ENCODE results near the gene MCM10.

Gene MCM10

DNA sequence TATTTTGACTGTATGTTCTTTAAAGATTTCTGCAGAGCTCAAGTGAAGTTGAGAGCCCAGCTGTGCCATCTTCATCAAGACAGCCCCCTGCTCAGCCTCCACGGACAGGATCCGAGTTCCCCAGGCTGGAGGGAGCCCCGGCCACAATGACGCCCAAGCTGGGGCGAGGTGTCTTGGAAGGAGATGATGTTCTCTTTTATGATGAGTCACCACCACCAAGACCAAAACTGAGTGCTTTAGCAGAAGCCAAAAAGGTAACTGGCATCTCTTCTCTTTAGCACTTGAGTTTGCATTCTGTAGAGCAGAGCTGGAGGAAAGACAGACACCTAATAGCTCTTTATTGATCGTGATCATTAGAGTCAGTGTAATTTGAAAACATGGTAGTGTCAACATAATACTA, 33.7 kb downstream of the MCM10 start:
- H3K9me3 ChIP-seq (ENCODE audit: insufficient read depth, low read length), result no peaks in the 10 kb centered on the region
- no peaks in the 10 kb centered on the region for H3K27me3 ChIP-seq (ENCODE audit: insufficient read depth, insufficient read length)
- H3K9ac ChIP-seq (ENCODE audit: insufficient read length, low read depth), result no peak overlapping the region
- no peaks in the 10 kb centered on the region for H3K4me1 ChIP-seq (ENCODE audit: insufficient read depth, insufficient read length)
- no peak for TF ChIP-seq SUZ12 (IDR thresholded peaks at IDR 0.05; ENCODE audit: extremely low read depth, insufficient read depth, insufficient read length)
- peaks cover 87% of the 10 kb centered on the region for H3K36me3 ChIP-seq (ENCODE audit: insufficient read depth, insufficient read length, low read length)
- DNase-seq (ENCODE audit: low read depth, low spot score), result no peak
- H3K4me3 ChIP-seq (ENCODE audit: insufficient read length, low read depth), result no peak overlapping the region

DNA sequence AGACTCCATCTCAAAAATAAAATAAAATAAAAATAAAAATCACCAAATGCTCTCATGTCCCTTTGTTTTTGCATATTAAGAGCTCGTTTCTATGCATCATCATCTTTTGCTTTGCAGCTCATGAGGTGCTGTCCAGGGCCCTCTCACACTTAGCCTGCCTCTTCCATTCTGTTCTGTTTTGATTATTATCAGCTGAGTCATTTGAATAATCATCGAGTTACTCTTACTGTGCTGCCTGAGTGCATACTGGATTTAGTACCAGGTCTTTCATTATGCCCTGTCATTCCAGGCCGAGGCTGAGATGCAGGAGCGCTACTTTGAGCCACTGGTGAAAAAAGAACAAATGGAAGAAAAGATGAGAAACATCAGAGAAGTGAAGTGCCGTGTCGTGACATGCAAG, 39.8 kb downstream of the MCM10 start:
- TF ChIP-seq ZNF274 (IDR thresholded peaks at IDR 0.05; ENCODE audit: low read depth, low read length) (no peak), YY1 (IDR thresholded peaks at IDR 0.05; ENCODE audit: insufficient read depth, insufficient read length) (no peak), SUZ12 (IDR thresholded peaks at IDR 0.05; ENCODE audit: extremely low read depth, insufficient read depth, insufficient read length) (no peak)
- Histone ChIP-seq H3K9ac (ENCODE audit: insufficient read length, low read depth) (no peak overlapping the region), H3K36me3 (ENCODE audit: insufficient read depth, insufficient read length, low read length) (peaks cover 83% of the 10 kb centered on the region), H3K9me3 (ENCODE audit: insufficient read depth, low read length) (no peaks in the 10 kb centered on the region), H3K27me3 (ENCODE audit: insufficient read depth, insufficient read length) (no peaks in the 10 kb centered on the region), H3K4me3 (ENCODE audit: insufficient read length, low read depth) (no peak overlapping the region), H3K4me1 (ENCODE audit: insufficient read depth, insufficient read length) (no peaks in the 10 kb centered on the region)
- no peak for DNase-seq (ENCODE audit: low read depth, low spot score)

DNA sequence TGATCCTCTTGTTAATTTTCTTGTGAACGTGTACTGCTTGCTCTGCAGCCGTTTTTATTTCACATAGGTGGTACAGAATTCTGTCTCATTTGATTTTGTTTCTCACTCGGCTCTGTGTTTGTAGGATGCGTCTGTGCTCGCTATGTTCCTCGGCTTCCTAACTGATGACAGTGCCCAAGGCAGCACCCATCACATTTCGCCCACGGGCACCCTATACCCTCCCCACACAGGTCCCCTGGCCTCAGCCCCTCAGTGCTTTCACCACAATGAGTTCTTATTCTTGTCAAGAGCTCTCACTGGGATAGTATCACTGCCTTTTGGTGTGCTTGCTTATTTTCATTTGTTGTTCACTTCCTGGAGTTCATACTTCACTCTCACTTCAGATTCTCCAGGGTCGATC, 44.7 kb downstream of the MCM10 start:
- peaks cover 76% of the 10 kb centered on the region for H3K36me3 ChIP-seq (ENCODE audit: insufficient read depth, insufficient read length, low read length)
- no peak overlapping the region for H3K4me3 ChIP-seq (ENCODE audit: insufficient read length, low read depth)
- TF ChIP-seq YY1 (IDR thresholded peaks at IDR 0.05; ENCODE audit: insufficient read depth, insufficient read length) (no peak), SUZ12 (IDR thresholded peaks at IDR 0.05; ENCODE audit: extremely low read depth, insufficient read depth, insufficient read length) (no peak), ZNF274 (IDR thresholded peaks at IDR 0.05; ENCODE audit: low read depth, low read length) (no peak)
- H3K9ac ChIP-seq (ENCODE audit: insufficient read length, low read depth), result no peak overlapping the region
- DNase-seq (ENCODE audit: low read depth, low spot score), result no peak
- no peaks in the 10 kb centered on the region for H3K9me3 ChIP-seq (ENCODE audit: insufficient read depth, low read length)
- no peaks in the 10 kb centered on the region for H3K4me1 ChIP-seq (ENCODE audit: insufficient read depth, insufficient read length)
- H3K27me3 ChIP-seq (ENCODE audit: insufficient read depth, insufficient read length), result no peaks in the 10 kb centered on the region

DNA sequence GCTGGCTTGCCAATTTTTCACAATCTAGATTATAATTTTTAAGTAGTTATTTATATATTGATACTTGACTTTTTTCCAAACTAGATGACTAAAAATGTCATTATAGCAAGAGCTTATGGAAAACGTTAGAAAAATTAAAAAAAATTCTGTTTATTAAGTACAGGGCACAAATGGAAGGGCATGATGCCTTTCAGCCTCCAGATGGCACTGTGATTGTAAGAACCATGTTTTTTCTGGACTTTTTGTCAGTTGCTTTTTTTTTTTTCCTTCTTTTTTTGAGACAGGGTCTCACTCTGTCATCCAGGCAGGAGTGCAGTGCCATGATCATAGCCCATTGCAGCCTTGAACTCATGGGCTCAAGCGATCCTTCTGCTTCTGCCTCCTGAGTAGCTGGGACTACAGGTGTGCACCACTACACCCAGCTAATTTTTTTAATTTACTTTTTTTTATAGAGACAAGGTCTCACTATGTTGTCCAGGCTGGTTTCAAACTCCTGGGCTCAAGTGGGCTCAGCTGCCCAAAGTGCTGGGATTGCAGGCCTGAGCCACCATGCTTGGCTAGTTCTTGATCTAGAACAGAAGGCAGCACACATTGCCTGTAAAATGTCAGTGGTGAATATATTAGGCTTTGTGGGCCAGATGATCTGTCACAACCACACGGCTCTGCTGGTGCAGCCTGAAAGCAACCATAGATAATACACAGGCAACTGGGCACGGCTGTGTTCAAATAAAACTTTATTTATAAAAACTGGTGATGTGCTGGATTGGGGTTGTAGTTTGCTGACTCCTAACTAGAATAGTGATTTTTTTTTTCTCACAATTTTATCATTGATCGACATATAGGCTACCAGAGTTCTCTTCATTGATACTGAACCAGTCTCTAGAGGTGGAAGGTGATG, 45.4 kb downstream of the MCM10 start:
- no peak for DNase-seq (ENCODE audit: low read depth, low spot score)
- peaks cover 4% of the 10 kb centered on the region; the same call in 1 of the 2 replicates for H3K9me3 ChIP-seq (ENCODE audit: insufficient read depth, low read length)
- H3K4me1 ChIP-seq (ENCODE audit: insufficient read depth, insufficient read length), result no peaks in the 10 kb centered on the region
- no peaks in the 10 kb centered on the region for H3K27me3 ChIP-seq (ENCODE audit: insufficient read depth, insufficient read length)
- no peak overlapping the region for H3K4me3 ChIP-seq (ENCODE audit: insufficient read length, low read depth)
- no peak overlapping the region for H3K9ac ChIP-seq (ENCODE audit: insufficient read length, low read depth)
- peaks cover 72% of the 10 kb centered on the region for H3K36me3 ChIP-seq (ENCODE audit: insufficient read depth, insufficient read length, low read length)
- TF ChIP-seq ZNF274 (IDR thresholded peaks at IDR 0.05; ENCODE audit: low read depth, low read length) (no peak), SUZ12 (IDR thresholded peaks at IDR 0.05; ENCODE audit: extremely low read depth, insufficient read depth, insufficient read length) (no peak), YY1 (IDR thresholded peaks at IDR 0.05; ENCODE audit: insufficient read depth, insufficient read length) (no peak)

DNA sequence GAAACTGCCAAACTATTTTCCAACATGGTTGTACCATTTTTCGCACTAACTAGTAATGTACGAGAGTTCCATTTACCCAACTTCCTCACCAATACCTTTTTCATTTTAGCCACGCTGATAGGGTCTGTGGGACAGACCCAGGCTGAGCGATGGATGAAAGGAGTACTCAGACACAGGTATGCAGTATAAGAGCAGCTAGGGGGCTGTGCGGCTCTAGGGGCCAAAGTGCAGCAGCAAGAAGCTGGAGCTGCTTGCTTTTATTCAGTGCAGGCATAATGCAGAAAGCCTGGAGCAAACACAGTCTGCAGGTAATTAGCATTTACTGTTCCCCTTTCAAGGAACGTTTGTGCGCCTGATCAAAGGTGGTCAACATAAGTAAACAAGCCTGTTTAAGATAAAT, 51.8 kb downstream of the MCM10 start:
- Histone ChIP-seq H3K4me3 (ENCODE audit: insufficient read length, low read depth) (no peak overlapping the region), H3K36me3 (ENCODE audit: insufficient read depth, insufficient read length, low read length) (peaks cover 36% of the 10 kb centered on the region), H3K9ac (ENCODE audit: insufficient read length, low read depth) (no peak overlapping the region), H3K9me3 (ENCODE audit: insufficient read depth, low read length) (peaks cover 32% of the 10 kb centered on the region; the same call in 1 of the 2 replicates), H3K27me3 (ENCODE audit: insufficient read depth, insufficient read length) (no peaks in the 10 kb centered on the region), H3K4me1 (ENCODE audit: insufficient read depth, insufficient read length) (no peaks in the 10 kb centered on the region)
- no peak for DNase-seq (ENCODE audit: low read depth, low spot score)
- TF ChIP-seq SUZ12 (IDR thresholded peaks at IDR 0.05; ENCODE audit: extremely low read depth, insufficient read depth, insufficient read length) (no peak), YY1 (IDR thresholded peaks at IDR 0.05; ENCODE audit: insufficient read depth, insufficient read length) (no peak), ZNF274 (IDR thresholded peaks at IDR 0.05; ENCODE audit: low read depth, low read length) (no peak)

DNA sequence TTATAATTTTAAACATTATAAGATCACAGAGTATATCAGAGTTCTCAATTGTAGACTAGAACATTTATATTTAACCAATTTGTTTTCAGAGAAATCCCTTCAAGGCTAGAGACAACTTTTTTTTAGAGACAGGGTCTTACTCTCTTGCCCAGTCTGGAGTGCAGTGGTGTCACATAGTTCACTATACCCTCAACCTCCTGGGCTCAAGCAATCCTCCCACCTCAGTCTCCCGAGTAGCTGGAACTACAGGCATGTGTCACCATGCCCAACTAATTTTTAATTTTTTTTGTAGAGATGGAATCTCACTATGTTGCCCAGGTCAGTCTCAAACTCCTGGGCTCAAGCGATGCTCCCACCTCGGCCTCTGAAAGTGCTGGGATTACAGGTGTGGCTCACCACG, 57.5 kb downstream of the MCM10 start:
- Histone ChIP-seq H3K4me3 (ENCODE audit: insufficient read length, low read depth) (no peak overlapping the region), H3K36me3 (ENCODE audit: insufficient read depth, insufficient read length, low read length) (no peaks in the 10 kb centered on the region), H3K9ac (ENCODE audit: insufficient read length, low read depth) (no peak overlapping the region), H3K4me1 (ENCODE audit: insufficient read depth, insufficient read length) (peaks cover 3% of the 10 kb centered on the region), H3K9me3 (ENCODE audit: insufficient read depth, low read length) (peaks cover 7% of the 10 kb centered on the region; the same call in 1 of the 2 replicates), H3K27me3 (ENCODE audit: insufficient read depth, insufficient read length) (no peaks in the 10 kb centered on the region)
- no peak for DNase-seq (ENCODE audit: low read depth, low spot score)
- TF ChIP-seq SUZ12 (IDR thresholded peaks at IDR 0.05; ENCODE audit: extremely low read depth, insufficient read depth, insufficient read length) (no peak), ZNF274 (IDR thresholded peaks at IDR 0.05; ENCODE audit: low read depth, low read length) (no peak)

DNA sequence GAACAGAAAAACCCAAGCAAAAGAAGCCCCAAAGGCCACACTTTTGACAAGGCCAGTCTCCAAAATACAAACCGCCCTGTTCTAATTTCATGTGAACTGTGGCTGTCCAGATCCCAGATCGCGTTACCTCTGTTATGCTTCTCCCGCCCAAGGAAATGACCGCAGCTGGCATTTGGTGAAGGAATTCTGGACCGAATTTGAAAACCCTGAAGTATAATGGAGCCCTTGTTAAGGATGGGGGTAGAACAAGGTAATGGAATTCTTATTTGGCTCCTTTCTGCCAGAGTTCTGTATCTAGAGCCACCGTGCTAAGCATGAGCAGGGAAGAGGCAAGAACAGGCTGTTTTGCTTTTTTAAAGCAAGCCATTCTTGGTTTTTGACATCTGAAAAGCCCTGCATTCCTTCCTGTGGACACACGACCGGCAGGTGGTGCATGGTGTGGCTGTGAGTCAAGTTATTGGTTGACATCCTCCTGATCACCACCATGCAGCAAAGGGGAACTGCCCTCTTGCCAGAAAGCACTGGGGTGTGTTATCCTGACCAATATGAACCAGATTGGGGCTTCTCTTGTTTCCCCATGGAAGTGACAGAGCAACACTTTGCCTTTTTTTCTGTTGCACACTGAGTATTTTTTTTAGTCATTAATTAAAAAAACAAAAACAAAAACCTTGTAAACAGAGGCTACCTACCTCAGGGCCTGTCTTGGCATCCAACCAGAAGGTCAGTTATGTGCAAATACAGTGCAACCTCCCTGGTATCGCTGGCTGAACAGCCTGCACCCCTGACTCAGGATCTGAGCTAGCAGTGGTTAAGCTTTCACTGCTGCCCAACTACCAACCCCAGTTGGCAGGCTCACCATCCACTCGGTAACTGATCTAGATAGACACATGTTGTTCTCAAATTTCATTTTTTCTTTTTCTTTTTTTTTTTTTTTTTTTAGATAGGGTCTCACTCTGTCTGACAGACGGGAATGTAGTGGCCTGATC, 58.6 kb downstream of the MCM10 start:
- peak; percentile 44 for DNase-seq (ENCODE audit: low read depth, low spot score)
- H3K27me3 ChIP-seq (ENCODE audit: insufficient read depth, insufficient read length), result no peaks in the 10 kb centered on the region
- no peak for TF ChIP-seq YY1 (IDR thresholded peaks at IDR 0.05; ENCODE audit: insufficient read depth, insufficient read length)

More for the DNA sequence above, 58.6 kb downstream of the MCM10 start:
- Histone ChIP-seq H3K36me3 (ENCODE audit: insufficient read depth, insufficient read length, low read length) (no peaks in the 10 kb centered on the region), H3K9ac (ENCODE audit: insufficient read length, low read depth) (no peak overlapping the region), H3K9me3 (ENCODE audit: insufficient read depth, low read length) (0 out of 2 replicates have a peak, but pooled peaks cover 4% of the 10 kb centered on the region), H3K4me1 (ENCODE audit: insufficient read depth, insufficient read length) (peaks cover 3% of the 10 kb centered on the region), H3K4me3 (ENCODE audit: insufficient read length, low read depth) (no peak overlapping the region)
